ENCODE data around the gene RSPH10B2.
"Not testable (repeated sequence)": the region's sequence is repeated elsewhere in the genome, so short reads cannot be mapped to it uniquely, and the experiment has no call there.

The RSPH10B2 gene

GRCh38 chr7:6744410-6745100 is 9.3 kb upstream of the RSPH10B2 start:
- H3K4me3 ChIP-seq (ENCODE audit: low read length in 2 of 2); H2BK120ac ChIP-seq (ENCODE audit: low read depth, low read length); H3K18ac ChIP-seq (ENCODE audit: low read length); H4K8ac ChIP-seq (ENCODE audit: low read depth, low read length); H4K91ac ChIP-seq (ENCODE audit: low read depth, low read length, poor library complexity); H2BK5ac ChIP-seq (ENCODE audit: low read length); H3K27me3 ChIP-seq (ENCODE audit: control insufficient read depth in 3 of 3, insufficient read depth in 3 of 3, low read depth in 1 of 3, low read length in 3 of 3); H3K9me3 ChIP-seq (replicated peaks in 1 of 2; ENCODE audit: control insufficient read depth in 2 of 2, insufficient read depth in 1 of 2, low read depth in 1 of 2, low read length in 2 of 2); H3K79me1 ChIP-seq (ENCODE audit: low read depth, low read length); DNase-seq (ENCODE audit: low spot score); H3K14ac ChIP-seq (ENCODE audit: low read length); H3K23ac ChIP-seq (ENCODE audit: low read depth, low read length, poor library complexity); H3K4me1 ChIP-seq (ENCODE audit: control insufficient read depth in 2 of 2, insufficient read depth in 1 of 2, low read depth in 1 of 2, low read length in 2 of 2); H2BK15ac ChIP-seq (ENCODE audit: low read length); H2AK5ac ChIP-seq (ENCODE audit: low read depth, low read length); H2AFZ ChIP-seq (ENCODE audit: low read length); H3K27ac ChIP-seq (replicated peaks; ENCODE audit: low read length); H2BK12ac ChIP-seq (ENCODE audit: low read length); H3K4me2 ChIP-seq (ENCODE audit: insufficient read depth, low read length, poor library complexity, severe bottlenecking); H3K4ac ChIP-seq (ENCODE audit: low read length); H3K9ac ChIP-seq (ENCODE audit: low read depth, low read length, poor library complexity): not testable (repeated sequence)
- H3K36me3 ChIP-seq (replicated peaks in 1 of 2; ENCODE audit: control insufficient read depth in 2 of 2, insufficient read depth in 2 of 2, low read length in 2 of 2), result peaks cover 0 to 15% of the 10 kb centered on the region in 2 donors
- WGBS, 2 donors (ENCODE audit: extremely low coverage in 2 of 2, insufficient read length in 2 of 2, insufficient replicate concordance in 1 of 2), result no CpG with 5 or more reads among the region's 12 CpGs

DNA sequence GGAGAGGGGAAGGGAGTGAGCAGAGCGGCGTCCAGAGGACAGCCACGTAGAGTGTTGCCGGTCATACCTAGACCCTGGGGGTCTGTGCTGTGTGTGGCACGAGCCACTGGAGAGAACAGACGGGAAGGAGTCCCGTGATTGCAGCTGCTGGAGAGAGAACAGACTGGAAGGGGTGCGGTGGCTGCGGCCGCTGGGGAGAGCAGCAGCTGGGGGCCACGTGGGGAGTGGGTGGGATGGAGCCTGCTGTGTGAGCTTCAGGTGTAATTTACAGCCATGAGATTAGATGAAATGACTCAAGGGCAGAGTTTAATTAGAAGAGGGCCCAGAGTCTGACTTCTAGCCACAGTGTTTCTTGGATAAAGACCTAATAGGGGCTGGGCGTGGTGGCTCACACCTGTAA is 4.6 kb upstream of the RSPH10B2 start:
- not testable (repeated sequence) for H2BK12ac ChIP-seq (ENCODE audit: low read length); H2BK15ac ChIP-seq (ENCODE audit: low read length); H3K4me2 ChIP-seq (ENCODE audit: insufficient read depth, low read length, poor library complexity, severe bottlenecking); H3K4me1 ChIP-seq (ENCODE audit: control insufficient read depth in 2 of 2, insufficient read depth in 1 of 2, low read depth in 1 of 2, low read length in 2 of 2); H4K91ac ChIP-seq (ENCODE audit: low read depth, low read length, poor library complexity); H3K79me1 ChIP-seq (ENCODE audit: low read depth, low read length); H2BK120ac ChIP-seq (ENCODE audit: low read depth, low read length); H2AFZ ChIP-seq (ENCODE audit: low read length); H3K36me3 ChIP-seq (replicated peaks in 1 of 2; ENCODE audit: control insufficient read depth in 2 of 2, insufficient read depth in 2 of 2, low read length in 2 of 2); H3K4ac ChIP-seq (ENCODE audit: low read length); H4K8ac ChIP-seq (ENCODE audit: low read depth, low read length); H3K4me3 ChIP-seq (ENCODE audit: low read length in 2 of 2); H3K14ac ChIP-seq (ENCODE audit: low read length); H3K23ac ChIP-seq (ENCODE audit: low read depth, low read length, poor library complexity); H2AK5ac ChIP-seq (ENCODE audit: low read depth, low read length); H3K18ac ChIP-seq (ENCODE audit: low read length); H3K9ac ChIP-seq (ENCODE audit: low read depth, low read length, poor library complexity); H3K27me3 ChIP-seq (ENCODE audit: control insufficient read depth in 3 of 3, insufficient read depth in 3 of 3, low read depth in 1 of 3, low read length in 3 of 3); DNase-seq (ENCODE audit: low spot score); H2BK5ac ChIP-seq (ENCODE audit: low read length); H3K9me3 ChIP-seq (replicated peaks in 1 of 2; ENCODE audit: control insufficient read depth in 2 of 2, insufficient read depth in 1 of 2, low read depth in 1 of 2, low read length in 2 of 2); H3K27ac ChIP-seq (replicated peaks; ENCODE audit: low read length)
- no CpG with 5 or more reads among the region's 12 CpGs for WGBS, 2 donors (ENCODE audit: extremely low coverage in 2 of 2, insufficient read length in 2 of 2, insufficient replicate concordance in 1 of 2)

DNA sequence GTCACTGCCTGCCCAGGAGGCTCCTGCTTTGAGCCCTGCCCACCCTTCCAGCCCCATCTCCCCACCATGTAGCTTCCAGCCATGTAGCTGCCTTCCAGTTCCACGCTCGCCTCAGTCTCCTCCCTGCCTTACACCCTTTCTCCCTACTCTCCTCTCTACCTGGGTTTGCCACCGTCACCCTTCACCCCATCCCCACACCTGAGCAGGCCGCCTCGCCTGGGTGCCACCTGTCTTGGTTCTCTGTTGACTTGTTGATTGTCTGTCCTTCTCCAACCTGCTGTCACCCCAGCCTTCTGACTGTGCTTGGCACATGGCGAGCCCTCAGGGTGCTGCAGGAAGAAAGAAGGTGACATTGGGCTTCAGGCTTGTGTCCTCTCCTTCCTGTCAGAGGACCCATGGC is 3.7 kb upstream of the RSPH10B2 start:
- H3K4me3 ChIP-seq (ENCODE audit: low read length in 2 of 2); H3K27ac ChIP-seq (replicated peaks; ENCODE audit: low read length); H3K23ac ChIP-seq (ENCODE audit: low read depth, low read length, poor library complexity); H3K9me3 ChIP-seq (replicated peaks in 1 of 2; ENCODE audit: control insufficient read depth in 2 of 2, insufficient read depth in 1 of 2, low read depth in 1 of 2, low read length in 2 of 2); H3K4me2 ChIP-seq (ENCODE audit: insufficient read depth, low read length, poor library complexity, severe bottlenecking); H3K18ac ChIP-seq (ENCODE audit: low read length); H2AFZ ChIP-seq (ENCODE audit: low read length); H3K4ac ChIP-seq (ENCODE audit: low read length); H4K8ac ChIP-seq (ENCODE audit: low read depth, low read length); H3K36me3 ChIP-seq (replicated peaks in 1 of 2; ENCODE audit: control insufficient read depth in 2 of 2, insufficient read depth in 2 of 2, low read length in 2 of 2); H2BK15ac ChIP-seq (ENCODE audit: low read length); H3K14ac ChIP-seq (ENCODE audit: low read length); DNase-seq (ENCODE audit: low spot score); H3K9ac ChIP-seq (ENCODE audit: low read depth, low read length, poor library complexity); H3K4me1 ChIP-seq (ENCODE audit: control insufficient read depth in 2 of 2, insufficient read depth in 1 of 2, low read depth in 1 of 2, low read length in 2 of 2); H2BK12ac ChIP-seq (ENCODE audit: low read length); H3K79me1 ChIP-seq (ENCODE audit: low read depth, low read length); H2AK5ac ChIP-seq (ENCODE audit: low read depth, low read length); H2BK5ac ChIP-seq (ENCODE audit: low read length); H4K91ac ChIP-seq (ENCODE audit: low read depth, low read length, poor library complexity); H3K27me3 ChIP-seq (ENCODE audit: control insufficient read depth in 3 of 3, insufficient read depth in 3 of 3, low read depth in 1 of 3, low read length in 3 of 3); H2BK120ac ChIP-seq (ENCODE audit: low read depth, low read length): not testable (repeated sequence)
- WGBS, 2 donors (ENCODE audit: extremely low coverage in 2 of 2, insufficient read length in 2 of 2, insufficient replicate concordance in 1 of 2), result no CpG with 5 or more reads among the region's 6 CpGs

- H3K23ac ChIP-seq (ENCODE audit: low read depth, low read length, poor library complexity); H3K18ac ChIP-seq (ENCODE audit: low read length); H4K91ac ChIP-seq (ENCODE audit: low read depth, low read length, poor library complexity); H3K27me3 ChIP-seq (ENCODE audit: control insufficient read depth in 3 of 3, insufficient read depth in 3 of 3, low read depth in 1 of 3, low read length in 3 of 3); H2AFZ ChIP-seq (ENCODE audit: low read length); H2BK12ac ChIP-seq (ENCODE audit: low read length); H2BK15ac ChIP-seq (ENCODE audit: low read length); H2BK120ac ChIP-seq (ENCODE audit: low read depth, low read length); H3K4ac ChIP-seq (ENCODE audit: low read length); H3K36me3 ChIP-seq (replicated peaks in 1 of 2; ENCODE audit: control insufficient read depth in 2 of 2, insufficient read depth in 2 of 2, low read length in 2 of 2); H3K79me1 ChIP-seq (ENCODE audit: low read depth, low read length); H3K4me2 ChIP-seq (ENCODE audit: insufficient read depth, low read length, poor library complexity, severe bottlenecking); H4K8ac ChIP-seq (ENCODE audit: low read depth, low read length); H3K9ac ChIP-seq (ENCODE audit: low read depth, low read length, poor library complexity); H3K4me3 ChIP-seq (ENCODE audit: low read length in 2 of 2); H3K9me3 ChIP-seq (replicated peaks in 1 of 2; ENCODE audit: control insufficient read depth in 2 of 2, insufficient read depth in 1 of 2, low read depth in 1 of 2, low read length in 2 of 2); H3K14ac ChIP-seq (ENCODE audit: low read length); DNase-seq (ENCODE audit: low spot score); H2AK5ac ChIP-seq (ENCODE audit: low read depth, low read length); H3K27ac ChIP-seq (replicated peaks; ENCODE audit: low read length); H2BK5ac ChIP-seq (ENCODE audit: low read length); H3K4me1 ChIP-seq (ENCODE audit: control insufficient read depth in 2 of 2, insufficient read depth in 1 of 2, low read depth in 1 of 2, low read length in 2 of 2): not testable (repeated sequence)
- WGBS, 2 donors (ENCODE audit: extremely low coverage in 2 of 2, insufficient read length in 2 of 2, insufficient replicate concordance in 1 of 2), result no CpG with 5 or more reads among the region's 12 CpGs
These were observed 7.3 kb downstream of the RSPH10B2 start for GRCh38 chr7:6761186-6761585.

Data from neuronal stem cell (in vitro differentiated cells).